Measurements from ENCODE around the gene CRMP1.

DNA sequence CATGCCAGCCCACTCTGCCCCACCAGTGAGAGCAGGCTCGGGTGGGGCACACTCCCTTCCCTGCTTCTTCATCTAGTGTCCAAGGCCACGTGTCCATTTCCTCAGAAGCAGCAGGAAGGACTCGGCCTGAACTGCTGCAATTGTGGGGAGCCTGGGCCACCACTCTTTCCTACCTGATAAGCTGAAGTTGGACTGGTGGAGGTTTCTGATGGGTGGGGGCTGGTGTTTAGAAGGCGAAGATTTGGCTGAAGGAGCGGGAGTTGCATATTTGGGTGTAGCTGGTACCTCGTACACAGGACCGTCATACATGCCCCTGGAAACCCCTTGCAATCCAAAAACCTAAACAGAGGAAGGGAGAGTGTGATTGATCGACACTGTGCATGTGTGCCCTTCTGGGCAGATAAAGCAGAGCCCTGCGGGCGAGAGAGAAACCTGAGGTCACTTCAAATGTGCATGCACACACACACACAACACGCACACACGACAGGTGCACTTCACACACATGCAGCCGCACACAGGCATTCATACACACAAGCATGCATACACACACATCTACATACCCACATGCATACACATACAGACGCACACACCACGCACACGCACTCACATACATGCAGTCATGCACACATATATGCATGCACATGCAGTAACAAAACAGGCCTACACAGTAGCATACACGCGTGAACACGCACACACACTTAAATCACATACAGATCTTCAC is 67.4 kb downstream of the CRMP1 start:
- TF ChIP-seq, protein P1, sequence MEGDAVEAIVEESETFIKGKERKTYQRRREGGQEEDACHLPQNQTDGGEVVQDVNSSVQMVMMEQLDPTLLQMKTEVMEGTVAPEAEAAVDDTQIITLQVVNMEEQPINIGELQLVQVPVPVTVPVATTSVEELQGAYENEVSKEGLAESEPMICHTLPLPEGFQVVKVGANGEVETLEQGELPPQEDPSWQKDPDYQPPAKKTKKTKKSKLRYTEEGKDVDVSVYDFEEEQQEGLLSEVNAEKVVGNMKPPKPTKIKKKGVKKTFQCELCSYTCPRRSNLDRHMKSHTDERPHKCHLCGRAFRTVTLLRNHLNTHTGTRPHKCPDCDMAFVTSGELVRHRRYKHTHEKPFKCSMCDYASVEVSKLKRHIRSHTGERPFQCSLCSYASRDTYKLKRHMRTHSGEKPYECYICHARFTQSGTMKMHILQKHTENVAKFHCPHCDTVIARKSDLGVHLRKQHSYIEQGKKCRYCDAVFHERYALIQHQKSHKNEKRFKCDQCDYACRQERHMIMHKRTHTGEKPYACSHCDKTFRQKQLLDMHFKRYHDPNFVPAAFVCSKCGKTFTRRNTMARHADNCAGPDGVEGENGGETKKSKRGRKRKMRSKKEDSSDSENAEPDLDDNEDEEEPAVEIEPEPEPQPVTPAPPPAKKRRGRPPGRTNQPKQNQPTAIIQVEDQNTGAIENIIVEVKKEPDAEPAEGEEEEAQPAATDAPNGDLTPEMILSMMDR (optimal IDR thresholded peaks at IDR 0.05 in 1 of 3, IDR thresholded peaks at IDR 0.05 in 1 of 3, conservative IDR thresholded peaks at IDR 0.05 in 1 of 3; ENCODE audit: extremely low read depth in 1 of 3, insufficient read depth in 2 of 3, low read length in 3 of 3) = no peak
- TF ChIP-seq EZH2 (IDR thresholded peaks at IDR 0.05; ENCODE audit: low read length) = no peak

All from keratinocyte (primary cell).